OCI-M1 (cell line): ENCODE results near the gene ATM.
"Not testable (repeated sequence)": the region's sequence is repeated elsewhere in the genome, so short reads cannot be mapped to it uniquely, and the experiment has no call there.

ENCODE experiments used
- DNase-seq: peaks from one replicate; lab custom pipeline; 2025; lab: John Stamatoyannopoulos, UW

ATM gene

DNA sequence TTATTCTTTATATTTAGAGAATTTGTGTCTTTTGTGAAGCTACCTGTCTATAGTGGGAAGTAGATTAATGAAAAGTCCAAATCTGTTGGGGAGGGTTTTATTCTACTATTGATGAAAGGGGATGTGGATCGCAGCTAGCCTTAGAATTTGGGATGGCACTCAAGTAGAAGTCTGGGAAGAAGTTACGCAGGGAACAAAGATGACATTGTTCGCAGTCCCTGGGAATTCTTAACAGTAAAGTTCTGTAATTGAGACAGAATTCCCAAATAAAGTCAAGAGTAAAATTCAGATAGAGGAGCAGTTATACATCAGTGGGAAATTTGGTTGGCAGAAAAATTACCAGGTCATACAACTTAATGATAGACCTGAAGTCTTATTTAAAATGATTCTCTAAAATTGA, 64.1 kb downstream of the ATM start:
- DNase-seq: no peak

DNA sequence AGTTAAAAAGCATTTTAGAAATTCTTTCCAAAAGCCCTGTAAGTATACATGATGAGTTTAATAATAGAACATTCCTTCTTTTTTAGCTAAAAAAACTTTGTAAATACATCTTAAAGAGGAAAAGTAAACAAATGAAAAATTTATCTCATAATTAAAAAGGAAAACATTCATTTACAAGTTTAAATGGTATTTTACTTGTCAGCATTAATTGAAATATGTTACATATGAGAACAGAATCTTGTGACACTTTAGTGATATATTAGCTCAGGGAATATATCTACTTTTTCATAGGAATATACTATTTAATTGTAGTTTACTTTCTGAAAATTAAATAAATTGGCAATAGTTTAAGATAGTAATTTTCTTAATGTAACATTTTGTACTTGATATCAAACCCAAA, 66.2 kb downstream of the ATM start:
- DNase-seq: not testable (repeated sequence)

GRCh38 chr11:108289699-108290098, 66.8 kb downstream of the ATM start:
- DNase-seq: no peak

DNA sequence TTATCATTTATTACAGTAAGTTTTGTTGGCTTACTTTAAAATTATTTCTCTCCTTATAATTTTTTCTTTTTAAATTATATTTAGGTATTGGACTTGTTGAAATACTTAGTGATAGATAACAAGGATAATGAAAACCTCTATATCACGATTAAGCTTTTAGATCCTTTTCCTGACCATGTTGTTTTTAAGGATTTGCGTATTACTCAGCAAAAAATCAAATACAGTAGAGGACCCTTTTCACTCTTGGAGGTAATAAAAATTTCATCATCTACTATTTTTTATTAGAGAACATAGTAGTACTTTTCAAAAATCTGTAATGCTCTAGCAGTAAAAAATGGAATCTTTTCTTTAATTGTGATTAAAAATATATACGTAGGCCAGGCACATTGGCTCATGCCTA, 70.4 kb downstream of the ATM start:
- no peak for DNase-seq

DNA sequence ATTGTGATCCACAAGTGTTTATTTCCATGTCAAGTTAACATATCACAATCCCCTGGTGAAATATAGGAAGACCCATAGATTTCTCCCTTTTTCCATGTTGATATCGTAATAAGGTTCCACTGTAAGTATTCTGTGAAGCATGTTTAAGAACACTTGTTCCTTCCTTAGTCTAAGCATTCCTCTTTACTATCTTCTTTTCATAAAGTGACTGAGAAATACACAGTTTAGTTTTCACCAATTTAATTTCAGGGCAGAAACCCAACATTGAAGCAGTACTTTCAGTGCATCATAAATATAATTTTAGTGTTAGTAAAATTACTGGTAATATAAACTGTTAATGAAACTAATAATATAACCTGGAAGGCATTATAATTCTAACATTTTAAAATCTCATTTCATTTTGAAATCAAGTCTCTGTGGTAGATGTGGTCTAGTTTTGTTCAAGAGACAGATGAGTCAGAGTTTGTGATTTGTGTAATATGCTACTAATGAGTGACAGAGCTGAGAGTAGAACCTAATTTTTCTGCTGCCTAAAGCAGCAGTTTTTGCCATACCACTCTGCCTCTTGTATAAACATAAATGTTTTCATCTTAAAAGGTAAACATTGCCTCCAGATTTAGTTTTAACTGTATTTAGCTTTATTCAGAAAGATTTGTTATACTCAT, 79.4 kb downstream of the ATM start:
- no peak for DNase-seq

DNA sequence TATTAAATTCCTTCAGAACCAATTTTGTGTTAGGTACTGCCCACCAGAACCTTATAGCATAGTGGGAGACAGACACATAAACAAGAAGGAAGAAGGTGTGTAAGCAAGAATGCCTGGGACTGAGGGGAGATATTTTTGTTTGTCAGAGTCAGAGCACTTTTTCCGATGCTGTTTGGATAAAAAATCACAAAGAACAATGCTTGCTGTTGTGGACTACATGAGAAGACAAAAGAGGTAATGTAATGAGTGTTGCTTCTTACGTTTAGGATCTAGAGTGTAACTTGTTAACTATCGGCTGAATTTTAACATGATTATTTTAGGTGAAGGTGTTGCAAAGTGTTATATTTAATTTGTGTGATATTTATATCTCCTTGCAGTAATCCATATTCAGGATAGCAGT, 84.9 kb downstream of the ATM start:
- no peak for DNase-seq

- no peak for DNase-seq
Observed at GRCh38 chr11:108313444-108313843, 90.6 kb downstream of the ATM start.

DNA sequence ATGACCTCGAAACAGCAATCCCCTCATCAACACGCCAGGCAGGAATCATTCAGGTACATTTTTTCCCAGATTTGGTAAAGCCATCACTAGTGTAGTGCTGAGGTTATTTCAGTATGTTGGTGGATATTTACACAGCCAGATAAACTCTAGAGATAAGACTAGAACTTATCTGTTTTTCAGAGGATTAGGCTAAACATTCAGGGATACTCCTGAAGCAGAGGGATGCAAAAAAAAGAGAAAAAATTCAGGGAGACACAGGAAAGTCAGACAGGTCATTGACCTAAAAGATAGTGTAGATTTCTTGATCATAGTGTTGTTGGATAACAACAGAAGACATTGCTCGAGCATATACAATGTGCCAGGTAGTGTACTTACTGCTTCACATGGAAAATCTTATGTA, 93.2 kb downstream of the ATM start:
- DNase-seq: no peak

DNA sequence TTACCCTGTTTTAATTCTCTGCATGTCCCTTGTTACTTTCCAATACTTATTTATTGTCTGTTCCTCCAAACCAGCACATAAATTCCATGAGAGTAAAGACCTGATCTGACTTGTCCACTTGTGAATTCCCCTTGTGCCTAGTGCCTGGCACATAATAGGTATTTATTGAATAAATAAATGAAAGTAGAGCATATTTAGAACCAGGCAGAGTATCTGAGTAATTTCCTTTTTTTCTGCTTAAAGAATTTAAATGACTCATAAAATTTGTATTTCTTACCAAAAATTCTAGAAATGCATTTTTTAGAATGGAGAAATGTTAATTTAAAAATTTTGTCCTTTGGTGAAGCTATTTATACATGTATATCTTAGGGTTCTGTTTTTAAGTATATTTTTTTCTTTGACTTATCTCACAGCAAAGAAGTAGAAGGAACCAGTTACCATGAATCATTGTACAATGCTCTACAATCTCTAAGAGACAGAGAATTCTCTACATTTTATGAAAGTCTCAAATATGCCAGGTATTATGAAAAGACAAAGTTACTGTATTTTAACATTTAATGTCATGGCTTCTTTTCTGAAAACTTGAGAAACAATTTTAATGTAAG, 96.8 kb downstream of the ATM start:
- no peak for DNase-seq

GRCh38 chr11:108322666-108323065, 99.8 kb downstream of the ATM start:
- DNase-seq: no peak

GRCh38 chr11:108324587-108324986, 101.7 kb downstream of the ATM start:
- no peak for DNase-seq

GRCh38 chr11:108333403-108333899, 110.6 kb downstream of the ATM start:
- DNase-seq: no peak

DNA sequence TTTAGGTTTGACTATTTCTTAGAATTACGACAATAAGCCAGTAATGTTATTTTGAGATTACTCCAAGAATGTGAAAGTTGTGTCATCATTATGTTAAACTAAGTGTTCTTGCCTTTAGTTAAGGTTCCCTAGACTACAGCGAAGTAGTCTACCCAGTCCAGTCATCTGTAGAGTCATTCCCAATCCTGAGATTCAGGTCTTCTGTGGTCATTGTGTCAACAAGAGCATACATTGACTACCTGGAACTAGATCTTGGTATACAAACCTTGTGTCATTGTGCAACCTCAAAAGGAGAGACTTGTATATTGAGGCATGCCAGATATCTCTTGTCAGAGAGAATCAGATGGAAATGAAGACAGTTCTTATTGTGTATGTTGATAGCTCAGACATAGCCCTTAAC, 115.9 kb downstream of the ATM start:
- no peak for DNase-seq

- no peak for DNase-seq
Observed at GRCh38 chr11:108340973-108341372, 118.1 kb downstream of the ATM start.

DNA sequence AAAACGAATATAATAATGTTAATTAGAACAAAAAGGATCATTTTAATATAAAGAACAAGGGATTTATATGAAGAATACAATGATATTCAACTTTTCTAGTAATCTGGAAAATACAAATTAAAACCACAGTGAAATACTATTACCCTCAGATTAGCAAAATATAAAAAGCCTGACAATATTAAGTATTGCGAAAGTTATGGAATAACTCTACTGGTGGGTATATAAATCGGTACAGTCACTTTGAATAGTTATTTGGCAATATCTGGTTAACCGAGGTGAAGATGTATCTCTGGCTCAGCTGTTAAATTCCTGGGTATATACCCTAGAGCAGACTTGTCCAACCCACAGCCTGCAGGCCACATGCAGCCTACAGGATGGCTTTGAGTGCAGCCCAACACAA, 118.8 kb downstream of the ATM start:
- DNase-seq: no peak

- no peak for DNase-seq
Observed at GRCh38 chr11:108343714-108344113, 120.8 kb downstream of the ATM start.

DNA sequence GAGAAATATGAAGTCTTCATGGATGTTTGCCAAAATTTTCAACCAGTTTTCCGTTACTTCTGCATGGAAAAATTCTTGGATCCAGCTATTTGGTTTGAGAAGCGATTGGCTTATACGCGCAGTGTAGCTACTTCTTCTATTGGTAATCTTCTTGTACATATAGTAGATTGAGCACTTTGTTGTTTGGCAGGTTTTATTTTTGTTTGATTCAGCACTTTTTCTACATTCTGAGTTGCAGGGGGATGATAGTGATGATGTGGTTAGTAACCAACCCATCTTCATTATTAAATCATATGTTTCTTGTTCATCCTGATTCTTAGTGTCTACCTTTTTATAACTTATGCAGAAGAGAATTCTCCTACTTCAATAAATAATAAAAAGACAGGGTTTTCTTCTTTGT, 122.9 kb downstream of the ATM start:
- DNase-seq: no peak

- no peak for DNase-seq
Observed at GRCh38 chr11:108346451-108346850, 123.6 kb downstream of the ATM start.

GRCh38 chr11:108351468-108351867, 128.6 kb downstream of the ATM start:
- DNase-seq: no peak

DNA sequence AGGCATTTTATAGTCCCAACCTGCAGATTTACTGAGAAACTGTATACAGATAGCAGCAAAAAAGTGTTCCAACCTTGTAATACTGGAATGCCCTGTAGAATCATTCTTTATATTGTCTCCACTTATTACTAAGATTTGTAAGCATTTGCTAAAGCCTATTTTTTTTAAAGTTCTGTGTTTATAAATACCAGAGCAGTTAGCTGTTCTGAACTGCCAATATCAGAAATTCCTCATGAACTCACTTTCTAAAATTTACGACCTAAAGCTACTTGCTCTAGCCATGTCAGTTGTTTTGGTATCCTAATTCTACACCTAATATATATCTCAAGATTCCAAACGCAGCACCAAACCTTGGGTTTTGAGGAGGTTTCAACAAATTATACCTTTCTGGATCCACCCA, 141.3 kb downstream of the ATM start:
- no peak for DNase-seq

DNA sequence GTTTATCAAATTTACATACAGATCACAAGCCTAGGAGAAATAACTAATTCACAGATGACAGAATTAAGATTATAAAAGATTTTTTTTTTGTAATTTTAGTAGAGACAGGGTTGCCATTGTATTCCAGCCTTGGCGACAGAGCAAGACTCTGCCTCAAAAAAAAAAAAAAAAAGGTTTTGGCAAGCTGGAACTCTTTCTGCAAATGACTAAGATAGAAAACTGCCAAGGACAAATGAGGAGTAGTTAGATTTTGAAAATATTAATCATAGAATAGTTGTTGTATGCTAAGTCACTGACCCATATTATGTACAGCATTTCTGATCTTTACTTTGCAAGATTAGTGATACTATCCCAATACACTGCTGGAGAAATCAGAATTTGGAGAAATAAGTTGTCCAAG, 145.3 kb downstream of the ATM start:
- DNase-seq: no peak

- DNase-seq: peak; percentile 0
Observed at GRCh38 chr11:108369064-108369463, 146.2 kb downstream of the ATM start.

DNA sequence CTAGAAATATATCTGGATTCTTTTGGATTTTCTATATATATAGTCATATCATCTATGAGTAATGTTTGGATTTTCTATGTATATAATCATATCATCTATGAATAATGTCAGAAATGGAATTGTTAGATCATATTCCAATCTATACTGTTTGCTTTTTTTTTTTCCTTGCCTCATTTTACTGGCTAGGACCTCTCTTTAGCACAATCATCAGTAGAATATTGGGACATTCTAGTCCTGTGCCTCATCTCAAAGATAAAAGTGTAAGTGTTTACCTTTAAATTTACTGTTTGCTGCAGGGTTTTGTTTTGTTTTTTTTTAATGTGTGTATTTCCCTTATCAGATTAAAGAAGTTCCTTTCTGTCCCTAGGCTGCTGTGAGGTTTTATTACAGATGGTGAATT, 147.4 kb downstream of the ATM start:
- no peak for DNase-seq

GRCh38 chr11:108370990-108371389, 148.1 kb downstream of the ATM start:
- no peak for DNase-seq
